ENCODE data around the gene TBC1D17. TPM values are rescaled to one million over a fixed set of nuclear protein-coding genes. Genes with fewer than 3 reads are reported as not detected.

TBC1D17 gene
- total RNA-seq, 3 donors from 2014 or later = 21.0 to 31.8 (median 30.4) TPM

DNA sequence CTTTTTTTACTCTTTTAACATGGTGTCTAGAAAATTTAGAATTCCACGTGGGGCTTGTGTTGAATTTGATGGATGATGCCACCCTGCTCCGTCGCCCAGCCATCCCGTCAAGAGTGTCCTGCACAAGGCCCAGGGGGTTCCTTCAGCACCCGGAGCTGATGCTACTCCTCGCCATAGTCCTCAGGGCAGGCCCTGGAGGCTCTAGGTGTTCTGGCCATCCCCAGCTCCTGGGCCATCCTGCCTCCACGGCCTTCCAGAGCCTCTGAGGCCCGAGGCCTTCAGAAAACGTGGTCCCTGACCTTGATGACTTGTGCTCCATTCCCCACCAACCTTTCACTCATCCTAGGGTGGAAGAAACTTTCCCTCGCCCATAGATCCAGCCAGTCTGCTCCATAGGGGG, 3.7 kb upstream of the TBC1D17 start:
- Histone ChIP-seq H3K27ac (no peak overlapping the region), H3K27me3 (no peaks in the 10 kb centered on the region), H3K9me3 (no peaks in the 10 kb centered on the region), H3K4me3 (no peak overlapping the region), H3K36me3 (no peaks in the 10 kb centered on the region), H3K4me1 (peaks cover 4 to 7% of the 10 kb centered on the region in 2 donors)
- DNase-seq (ENCODE audit: low spot score in 2 of 2) = no peak
- intact Hi-C loops (cut with DNase I; ENCODE audit: low total_unique reads) = no loop called here
- TF ChIP-seq POLR2AphosphoS5 (IDR thresholded peaks at IDR 0.05) (no peak), POLR2A (IDR thresholded peaks at IDR 0.05) (no peak)
- TF ChIP-seq, protein P1, sequence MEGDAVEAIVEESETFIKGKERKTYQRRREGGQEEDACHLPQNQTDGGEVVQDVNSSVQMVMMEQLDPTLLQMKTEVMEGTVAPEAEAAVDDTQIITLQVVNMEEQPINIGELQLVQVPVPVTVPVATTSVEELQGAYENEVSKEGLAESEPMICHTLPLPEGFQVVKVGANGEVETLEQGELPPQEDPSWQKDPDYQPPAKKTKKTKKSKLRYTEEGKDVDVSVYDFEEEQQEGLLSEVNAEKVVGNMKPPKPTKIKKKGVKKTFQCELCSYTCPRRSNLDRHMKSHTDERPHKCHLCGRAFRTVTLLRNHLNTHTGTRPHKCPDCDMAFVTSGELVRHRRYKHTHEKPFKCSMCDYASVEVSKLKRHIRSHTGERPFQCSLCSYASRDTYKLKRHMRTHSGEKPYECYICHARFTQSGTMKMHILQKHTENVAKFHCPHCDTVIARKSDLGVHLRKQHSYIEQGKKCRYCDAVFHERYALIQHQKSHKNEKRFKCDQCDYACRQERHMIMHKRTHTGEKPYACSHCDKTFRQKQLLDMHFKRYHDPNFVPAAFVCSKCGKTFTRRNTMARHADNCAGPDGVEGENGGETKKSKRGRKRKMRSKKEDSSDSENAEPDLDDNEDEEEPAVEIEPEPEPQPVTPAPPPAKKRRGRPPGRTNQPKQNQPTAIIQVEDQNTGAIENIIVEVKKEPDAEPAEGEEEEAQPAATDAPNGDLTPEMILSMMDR (IDR thresholded peaks at IDR 0.05) = no peak

DNA sequence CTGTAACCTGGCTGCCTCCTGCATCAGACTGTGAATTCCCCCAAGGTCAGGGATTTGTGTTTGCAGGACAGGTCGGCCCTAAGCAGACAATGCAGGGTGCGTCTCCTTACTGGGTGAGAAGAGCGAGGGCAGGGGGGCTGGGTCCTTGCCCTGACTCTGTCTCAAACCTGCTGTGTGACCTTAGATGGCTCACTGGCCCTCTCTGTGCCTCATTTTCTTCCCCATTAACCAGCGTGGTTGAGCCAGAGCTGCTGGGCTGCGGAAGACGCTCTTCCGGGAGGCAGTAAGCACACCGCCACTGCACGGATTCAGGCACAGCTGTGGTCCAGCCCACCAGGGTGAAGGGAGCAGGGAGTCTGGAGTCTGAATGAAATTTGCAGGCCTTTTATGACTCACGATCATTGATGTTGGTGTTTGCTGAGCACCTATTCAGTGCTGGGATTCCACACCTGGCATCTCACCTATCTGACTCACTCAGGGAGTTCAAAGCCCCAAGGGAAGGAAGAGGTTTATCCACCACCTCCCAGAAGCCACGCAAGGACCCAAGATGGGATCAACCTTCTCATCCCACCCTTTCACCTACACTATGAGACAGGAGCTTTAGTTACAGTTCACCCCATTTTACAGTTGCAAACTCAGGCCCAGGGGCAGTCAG, 2.9 kb upstream of the TBC1D17 start:
- Histone ChIP-seq H3K36me3 (no peaks in the 10 kb centered on the region), H3K9me3 (no peaks in the 10 kb centered on the region), H3K27ac (peak overlapping the region in 1 of 2 donors; percentile 100), H3K4me1 (peaks cover 4 to 7% of the 10 kb centered on the region in 2 donors), H3K27me3 (no peaks in the 10 kb centered on the region), H3K4me3 (no peak overlapping the region)
- TF ChIP-seq POLR2A (IDR thresholded peaks at IDR 0.05) (no peak), POLR2AphosphoS5 (IDR thresholded peaks at IDR 0.05) (no peak)
- TF ChIP-seq, protein P1 (IDR thresholded peaks at IDR 0.05) = no peak
- intact Hi-C loops (cut with DNase I; ENCODE audit: low total_unique reads) = no loop called here
- DNase-seq (ENCODE audit: low spot score in 2 of 2) = no peak

DNA sequence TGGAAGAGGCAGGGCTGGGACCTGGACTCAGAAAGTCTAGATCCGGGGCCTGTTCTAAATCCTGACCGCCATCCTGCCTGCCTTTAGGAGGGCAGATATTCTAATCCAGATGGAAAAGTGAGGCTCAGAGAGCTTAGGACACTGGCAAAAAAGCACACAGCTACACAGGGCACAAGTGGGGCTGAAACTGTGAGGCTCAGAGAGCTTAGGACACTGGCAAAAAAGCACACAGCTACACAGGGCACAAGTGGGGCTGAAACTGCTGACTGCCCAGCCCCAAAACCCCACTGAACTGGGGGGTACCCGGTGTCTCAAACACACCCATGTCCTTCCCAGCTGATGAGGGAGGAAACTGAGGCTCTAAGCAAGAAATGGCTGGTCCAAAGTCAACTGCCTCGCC, 2.3 kb upstream of the TBC1D17 start:
- Histone ChIP-seq H3K27me3 (no peaks in the 10 kb centered on the region), H3K9me3 (no peaks in the 10 kb centered on the region), H3K4me1 (peaks cover 4 to 7% of the 10 kb centered on the region in 2 donors), H3K36me3 (no peaks in the 10 kb centered on the region), H3K27ac (peak overlapping the region; percentile 99 to 100), H3K4me3 (peak overlapping the region; percentile 82 to 92 (median 88))
- DNase-seq (ENCODE audit: low spot score in 2 of 2) = no peak
- intact Hi-C loops (cut with DNase I; ENCODE audit: low total_unique reads) = no loop called here
- no peak for TF ChIP-seq POLR2A (IDR thresholded peaks at IDR 0.05)
- no peak for TF ChIP-seq POLR2AphosphoS5 (IDR thresholded peaks at IDR 0.05)
- TF ChIP-seq, protein P1 (IDR thresholded peaks at IDR 0.05) = no peak

DNA sequence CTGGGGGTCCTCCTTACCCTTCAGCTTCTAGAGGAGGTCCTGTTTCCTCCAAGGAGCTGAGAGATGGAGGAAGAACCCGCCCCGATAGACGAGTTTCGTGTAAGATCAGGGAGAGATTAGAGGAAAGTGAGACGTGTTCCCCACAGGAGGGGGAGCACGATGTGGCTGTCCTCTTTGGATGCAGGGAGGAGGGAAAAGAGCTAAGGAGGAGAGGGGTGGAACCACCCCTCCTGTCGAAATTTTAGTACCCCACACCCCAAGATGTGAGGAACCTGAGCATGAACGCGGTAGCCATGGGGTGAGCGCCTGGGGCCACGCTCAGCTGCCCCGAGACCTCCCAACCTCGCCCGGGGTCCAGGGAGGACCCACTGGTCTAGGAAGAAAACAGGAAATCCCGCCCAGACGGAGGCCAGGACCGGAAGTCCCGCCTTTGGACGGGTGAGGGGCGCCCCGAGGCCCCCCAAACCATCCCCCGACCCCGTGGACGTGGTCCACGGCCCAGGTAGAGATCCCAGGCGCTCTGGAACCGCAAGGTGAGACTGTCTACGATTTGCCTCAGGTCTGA, 1.6 kb upstream of the TBC1D17 start:
- Histone ChIP-seq H3K36me3 (no peaks in the 10 kb centered on the region), H3K27me3 (no peaks in the 10 kb centered on the region), H3K4me3 (peak overlapping the region; percentile 82 to 92 (median 88)), H3K4me1 (peaks cover 4 to 7% of the 10 kb centered on the region in 2 donors), H3K9me3 (no peaks in the 10 kb centered on the region), H3K27ac (peak overlapping the region; percentile 99 to 100)
- intact Hi-C loops (cut with DNase I; ENCODE audit: low total_unique reads) = no loop called here
- DNase-seq (ENCODE audit: low spot score in 2 of 2) = no peak
- TF ChIP-seq POLR2A (IDR thresholded peaks at IDR 0.05) (no peak), POLR2AphosphoS5 (IDR thresholded peaks at IDR 0.05) (no peak)
- TF ChIP-seq, protein P1 (IDR thresholded peaks at IDR 0.05) = no peak

DNA sequence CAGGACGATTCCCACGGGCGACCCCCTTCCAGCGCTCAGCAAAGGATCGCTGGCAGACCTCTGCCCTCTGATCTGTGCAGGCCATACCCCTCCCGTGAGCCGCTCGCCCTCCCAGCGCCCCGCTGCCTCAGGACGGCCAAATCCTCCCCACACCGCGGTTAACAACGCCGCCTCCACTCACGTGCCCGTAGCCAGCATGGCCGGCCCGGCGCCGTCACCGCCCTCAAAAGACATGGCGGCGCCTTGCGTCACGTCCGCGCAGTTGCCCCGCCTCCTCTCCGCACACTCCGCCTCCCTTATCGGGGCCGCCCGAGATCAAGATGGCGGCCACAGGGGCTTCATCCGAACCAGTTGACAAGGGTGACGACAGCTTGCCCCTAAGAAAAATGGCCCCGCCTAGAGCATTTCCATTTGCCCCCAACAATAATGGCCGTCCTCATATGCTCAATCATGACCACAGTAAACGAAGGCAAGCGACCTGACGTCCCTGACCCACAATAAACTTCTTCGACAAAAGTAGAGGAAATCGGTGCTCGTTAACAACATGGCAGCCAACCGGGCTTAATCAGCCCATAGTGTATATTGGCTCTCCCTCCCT, 981 bp upstream of the TBC1D17 start:
- H3K4me3 ChIP-seq = peak overlapping the region; percentile 82 to 92 (median 88)
- intact Hi-C loops (cut with DNase I; ENCODE audit: low total_unique reads) = no loop called here
- H3K36me3 ChIP-seq = no peaks in the 10 kb centered on the region
- peak overlapping the region; percentile 99 to 100 for H3K27ac ChIP-seq
- no peaks in the 10 kb centered on the region for H3K9me3 ChIP-seq
- no peaks in the 10 kb centered on the region for H3K27me3 ChIP-seq
- peak; percentile 99 for DNase-seq (ENCODE audit: low spot score in 2 of 2)
- TF ChIP-seq POLR2AphosphoS5 (IDR thresholded peaks at IDR 0.05) (peak; percentile 75 to 86 (median 77)), POLR2A (IDR thresholded peaks at IDR 0.05) (no peak)
- peaks cover 4 to 7% of the 10 kb centered on the region in 2 donors for H3K4me1 ChIP-seq

Measured in breast epithelium (tissue), 4 donors.